Dermis blood vessel endothelial cell (primary cell): ENCODE results near the gene CHMP6. TPM values are rescaled to one million over a fixed set of nuclear protein-coding genes. Genes with fewer than 3 reads are reported as not detected.

Experiments used
- DNase-seq: peaks from one replicate; pipeline ENCODE4 v3.0.0; 2010
- total RNA-seq: library from RNA; depleted of rRNA; stranded (reverse); fragments of >200 nt; gene quantifications from 2 replicates; pipeline ENCODE4 v1.2.3, GENCODE V29; 2014

The CHMP6 gene
- total RNA-seq, result 19.2 and 28.6 TPM in 2 replicates

- DNase-seq, result peak; percentile 86
Measured at GRCh38 chr17:80991645-80992076, at the start of gene CHMP6. TSS of gene CHMP6 (plus strand) at chr17:80991841. CDS start at chr17:80991919, 78 bp downstream.

GRCh38 chr17:80942423-80943345 lies 49.0 kb upstream of the CHMP6 start:
- no peak for DNase-seq

- no peak for DNase-seq
Measured at GRCh38 chr17:80943346-80944145, 48.1 kb upstream of the CHMP6 start.

DNA sequence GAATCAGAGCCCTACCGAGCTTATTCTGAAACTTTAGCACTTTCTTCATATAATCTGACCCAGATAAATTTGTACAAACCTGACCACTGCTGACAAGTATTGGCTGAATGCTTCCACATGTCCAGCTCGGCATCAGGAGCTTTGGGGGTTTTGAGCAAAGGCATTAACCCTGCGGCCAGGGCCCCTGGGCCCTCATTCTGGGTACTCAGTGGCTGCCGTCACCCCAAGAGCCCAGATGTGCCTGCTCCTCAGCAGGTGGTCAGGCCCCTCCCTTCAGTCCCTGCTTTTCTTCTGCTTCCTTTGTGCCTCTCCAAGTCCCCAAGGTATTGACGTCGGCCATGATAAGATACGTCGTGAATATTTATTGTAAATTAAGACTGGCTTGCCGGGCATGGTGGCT lies 47.3 kb upstream of the CHMP6 start:
- no peak for DNase-seq

GRCh38 chr17:80945736-80946135 lies 45.9 kb upstream of the CHMP6 start:
- DNase-seq, result no peak

DNA sequence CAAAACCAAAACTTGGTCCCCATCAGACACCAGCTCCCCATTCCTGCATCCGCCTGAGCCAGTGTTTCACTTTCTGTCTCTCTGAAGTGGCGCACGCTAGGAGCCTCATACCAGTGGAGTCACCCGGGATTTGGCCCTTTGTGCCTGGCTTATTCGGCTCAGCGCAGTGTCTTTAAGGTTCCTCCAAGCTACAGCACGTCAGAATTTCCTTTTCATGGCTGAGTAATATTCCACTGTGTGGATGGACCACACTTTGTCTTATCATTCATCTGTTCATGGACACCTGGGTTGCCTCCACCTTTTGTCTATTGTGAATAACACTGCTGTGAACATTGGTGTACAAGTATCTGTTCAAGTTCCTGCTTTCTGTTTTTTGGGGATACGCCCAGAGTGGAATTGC lies 45.2 kb upstream of the CHMP6 start:
- DNase-seq, result no peak

DNA sequence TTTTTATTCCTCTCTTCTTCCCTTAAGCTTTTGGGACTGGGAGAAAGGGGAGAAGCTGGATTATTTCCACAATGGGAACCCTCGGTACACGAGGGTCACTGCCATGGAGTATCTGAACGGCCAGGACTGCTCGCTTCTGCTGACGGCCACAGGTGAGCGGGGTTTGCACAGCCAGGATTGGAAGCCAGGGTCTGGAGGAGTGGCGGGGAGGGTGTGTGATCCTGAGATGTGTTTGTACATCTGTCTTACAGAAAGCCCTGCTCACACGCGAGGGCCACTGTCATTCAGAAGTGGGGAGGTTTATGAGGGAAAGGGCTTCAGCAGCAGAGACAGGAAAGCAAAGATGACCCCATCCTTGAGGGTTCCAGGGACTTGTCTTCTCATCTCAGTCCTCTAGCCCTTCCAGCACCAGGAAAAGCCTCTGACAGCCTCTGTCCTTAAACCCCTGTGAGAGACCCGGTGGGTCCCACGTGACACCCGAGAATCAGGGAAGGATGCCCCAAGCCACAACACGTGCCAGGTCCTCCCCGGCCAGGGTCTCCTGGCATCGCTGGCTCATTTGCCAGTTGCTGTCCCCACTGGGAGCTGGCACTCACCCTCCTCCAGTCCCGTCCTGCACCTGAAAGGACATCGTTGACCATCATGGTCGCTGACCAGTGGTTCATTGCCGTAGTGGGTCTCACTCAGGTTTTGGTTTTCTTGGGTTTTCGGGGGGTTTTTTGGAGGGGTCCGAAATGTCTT lies 44.3 kb upstream of the CHMP6 start:
- no peak for DNase-seq

DNA sequence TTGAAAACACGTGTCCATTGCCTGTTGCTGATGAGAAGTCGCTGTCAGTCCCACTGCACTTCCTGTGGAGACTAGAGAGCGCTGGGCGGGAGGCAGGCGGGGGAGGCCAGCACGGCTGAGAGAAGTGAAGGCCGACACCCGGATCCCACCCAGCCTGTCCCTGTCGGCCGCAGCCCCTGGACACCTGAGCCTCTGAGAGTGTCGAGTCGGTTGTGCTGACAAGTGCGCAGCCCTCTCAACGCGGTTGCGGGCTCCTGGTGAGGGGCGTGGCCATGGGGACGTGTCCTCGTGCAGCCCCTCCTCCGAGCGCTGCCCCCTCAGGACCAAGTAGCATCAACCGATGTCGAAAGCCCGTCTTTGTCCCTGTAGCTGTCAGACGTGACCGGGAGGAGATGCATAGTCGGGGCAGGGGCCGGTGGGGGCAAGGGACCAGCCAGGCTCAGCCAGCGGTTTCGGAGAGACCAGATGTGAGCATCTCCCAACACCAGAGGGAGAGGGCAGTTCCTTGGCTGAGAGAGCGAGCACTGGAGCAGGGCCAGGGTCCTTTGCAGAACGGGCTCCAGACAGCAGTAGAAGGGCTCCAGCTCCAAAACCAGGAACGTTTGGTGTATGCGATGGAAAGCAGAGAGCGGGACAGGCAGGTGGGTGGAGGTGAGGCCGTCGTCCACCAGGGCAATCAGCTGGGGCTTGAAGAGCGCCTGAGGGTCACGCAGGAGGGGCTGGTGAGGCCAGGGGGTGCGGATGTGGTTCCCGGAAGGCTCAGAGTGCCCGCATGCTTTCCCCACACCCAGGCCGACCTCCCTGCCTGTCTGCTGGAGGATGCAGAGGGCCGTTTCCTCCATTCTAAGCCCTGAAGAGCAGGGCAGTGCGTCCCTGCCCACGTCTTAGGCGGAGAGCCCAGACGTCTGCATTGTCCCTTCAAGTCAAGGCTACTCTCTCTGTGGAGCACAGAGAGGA lies 43.3 kb upstream of the CHMP6 start:
- DNase-seq, result no peak

- DNase-seq, result no peak
Measured at GRCh38 chr17:80948976-80949450, 42.6 kb upstream of the CHMP6 start.

GRCh38 chr17:80949451-80950421 lies 41.9 kb upstream of the CHMP6 start:
- no peak for DNase-seq

GRCh38 chr17:80950466-80951120 lies 41.0 kb upstream of the CHMP6 start:
- DNase-seq, result no peak

GRCh38 chr17:80951121-80952090 lies 40.2 kb upstream of the CHMP6 start:
- DNase-seq, result no peak

DNA sequence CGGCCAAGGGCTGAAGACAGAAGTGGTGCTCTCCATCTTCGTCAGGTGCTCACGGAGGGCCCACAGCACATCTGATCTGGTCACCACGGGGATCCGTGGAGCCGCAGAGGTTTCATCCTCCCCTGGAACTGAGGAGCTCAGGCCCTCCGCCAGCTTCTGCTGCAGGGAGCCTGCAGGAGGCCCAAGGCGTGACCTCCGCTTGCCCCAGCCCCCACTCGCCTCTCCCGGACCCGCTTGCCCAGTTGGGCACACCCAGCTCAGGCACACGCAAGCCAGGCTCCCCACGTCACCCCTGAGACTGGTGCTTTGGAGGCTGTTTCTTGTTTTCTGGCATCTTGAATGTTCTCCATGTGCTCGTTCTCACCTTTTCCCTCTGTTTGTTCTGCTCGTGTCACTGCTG lies 39.4 kb upstream of the CHMP6 start:
- DNase-seq, result no peak

DNA sequence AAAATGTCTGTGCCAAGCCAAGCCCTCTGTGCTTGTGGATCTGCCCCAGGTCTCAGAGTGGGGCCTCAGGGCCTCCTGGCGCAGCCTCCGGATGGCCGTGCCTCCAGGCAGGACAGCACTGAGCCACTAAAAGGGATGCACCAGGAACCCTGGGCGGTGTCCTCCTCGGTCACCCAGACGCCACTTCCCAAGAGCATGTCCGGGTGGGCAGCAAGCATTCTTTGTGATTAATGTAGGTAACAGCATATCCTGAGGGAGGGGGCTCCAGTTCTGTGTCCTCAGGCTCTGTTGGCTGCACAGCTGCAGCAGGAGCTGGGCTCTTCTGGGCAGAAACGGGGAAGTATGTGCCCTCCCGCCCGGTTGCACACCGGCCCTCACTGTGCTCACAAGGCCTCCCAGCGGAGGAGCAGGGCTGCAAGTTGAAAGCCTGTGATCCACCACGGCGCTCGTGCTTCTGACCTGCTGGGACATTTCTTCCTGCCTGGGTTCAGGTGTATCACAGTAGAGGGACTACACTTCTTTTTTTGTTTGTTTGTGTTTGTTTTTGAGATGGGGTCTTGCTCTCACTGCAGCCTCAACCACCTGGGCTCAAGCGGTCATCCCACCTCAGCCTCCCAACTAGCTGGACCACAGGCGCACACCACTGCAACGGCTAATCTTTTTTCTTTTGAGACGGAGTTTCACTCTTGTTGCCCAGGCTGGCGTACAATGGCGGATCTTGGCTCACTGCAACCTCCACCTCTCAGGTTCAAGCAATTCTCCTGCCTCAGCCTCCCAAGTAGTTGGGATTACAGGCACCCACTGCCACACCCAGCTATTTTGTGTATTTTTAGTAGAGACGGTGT lies 37.9 kb upstream of the CHMP6 start:
- DNase-seq, result no peak

GRCh38 chr17:80955078-80955477 lies 36.6 kb upstream of the CHMP6 start:
- no peak for DNase-seq

DNA sequence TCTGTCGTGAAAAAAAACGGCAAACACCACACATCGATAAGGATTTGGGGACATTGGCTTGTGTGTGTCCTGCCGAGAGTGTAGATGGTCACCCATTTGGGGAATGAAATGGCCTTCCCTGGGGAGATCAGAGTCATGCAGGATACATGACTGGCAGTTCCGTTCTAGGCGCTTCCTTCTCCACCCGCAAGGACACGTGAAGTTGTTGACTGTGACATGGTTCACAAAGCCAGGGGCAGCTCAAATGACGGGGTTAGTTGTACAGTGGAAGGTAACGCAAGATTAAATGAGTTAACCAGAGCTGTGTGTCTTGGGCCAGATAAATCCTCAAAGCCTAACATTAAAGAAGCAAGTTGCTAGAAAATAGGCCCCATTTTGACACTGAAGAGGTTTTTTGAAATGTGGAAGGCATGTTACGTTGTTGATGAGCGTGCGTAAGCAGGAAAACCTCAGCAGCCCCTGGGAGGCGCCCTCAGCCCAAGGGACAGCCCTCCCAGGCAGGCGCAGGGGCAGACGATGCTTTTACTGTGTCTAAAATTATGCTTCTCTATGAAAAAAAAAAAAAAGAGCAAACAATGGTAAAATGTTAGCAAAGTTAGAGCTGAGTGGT lies 35.9 kb upstream of the CHMP6 start:
- DNase-seq, result no peak
